Ishikawa (cell line): Measurements from ENCODE around the gene ZSWIM4.

Source experiments
- EP300 ChIP-seq: IDR thresholded peaks from 2 replicates; pipeline ENCODE4 v1.6.1; 2012; ENCODE audit warnings: borderline replicate concordance
- YY1 ChIP-seq: IDR thresholded peaks from 2 replicates; pipeline ENCODE4 v1.6.1; 2012; ENCODE audit warnings: low read depth
- TF ChIP-seq, protein P1 (sequence below): IDR thresholded peaks from 2 replicates; pipeline ENCODE4 v1.6.1; 2012
- TF ChIP-seq, protein P2 (sequence below): IDR thresholded peaks from 2 replicates; pipeline ENCODE4 v1.6.1; 2012; ENCODE audit warnings: low read depth, mild to moderate bottlenecking

DNA sequence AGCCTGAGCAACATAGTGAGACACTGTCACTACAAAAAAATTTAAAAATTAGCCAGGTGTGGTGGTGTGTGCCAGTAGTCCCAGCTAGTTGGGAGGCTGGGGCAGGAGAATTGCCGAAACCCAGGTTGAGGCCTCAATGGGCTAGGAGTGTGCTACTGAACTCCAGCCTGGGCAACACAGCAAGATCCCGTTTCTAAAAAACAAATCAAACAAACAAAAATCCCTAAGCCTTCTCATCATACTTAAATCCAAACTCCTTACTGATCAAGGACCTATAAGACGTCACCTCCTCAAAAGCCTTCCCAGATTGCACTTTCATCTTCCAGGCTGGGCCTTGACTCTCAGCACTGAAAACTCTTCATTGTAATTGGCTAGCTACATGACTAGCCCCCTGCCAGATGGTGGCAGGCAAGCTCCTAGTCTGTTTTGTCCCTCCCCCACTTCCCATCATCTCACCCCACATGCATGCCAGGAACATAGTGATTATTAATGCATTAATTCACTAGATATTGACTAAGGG, 64.2 kb downstream of the ZSWIM4 start:
- TF ChIP-seq, protein P1, sequence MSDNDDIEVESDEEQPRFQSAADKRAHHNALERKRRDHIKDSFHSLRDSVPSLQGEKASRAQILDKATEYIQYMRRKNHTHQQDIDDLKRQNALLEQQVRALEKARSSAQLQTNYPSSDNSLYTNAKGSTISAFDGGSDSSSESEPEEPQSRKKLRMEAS, result no peak
- TF ChIP-seq YY1, result no peak
- TF ChIP-seq, protein P2, sequence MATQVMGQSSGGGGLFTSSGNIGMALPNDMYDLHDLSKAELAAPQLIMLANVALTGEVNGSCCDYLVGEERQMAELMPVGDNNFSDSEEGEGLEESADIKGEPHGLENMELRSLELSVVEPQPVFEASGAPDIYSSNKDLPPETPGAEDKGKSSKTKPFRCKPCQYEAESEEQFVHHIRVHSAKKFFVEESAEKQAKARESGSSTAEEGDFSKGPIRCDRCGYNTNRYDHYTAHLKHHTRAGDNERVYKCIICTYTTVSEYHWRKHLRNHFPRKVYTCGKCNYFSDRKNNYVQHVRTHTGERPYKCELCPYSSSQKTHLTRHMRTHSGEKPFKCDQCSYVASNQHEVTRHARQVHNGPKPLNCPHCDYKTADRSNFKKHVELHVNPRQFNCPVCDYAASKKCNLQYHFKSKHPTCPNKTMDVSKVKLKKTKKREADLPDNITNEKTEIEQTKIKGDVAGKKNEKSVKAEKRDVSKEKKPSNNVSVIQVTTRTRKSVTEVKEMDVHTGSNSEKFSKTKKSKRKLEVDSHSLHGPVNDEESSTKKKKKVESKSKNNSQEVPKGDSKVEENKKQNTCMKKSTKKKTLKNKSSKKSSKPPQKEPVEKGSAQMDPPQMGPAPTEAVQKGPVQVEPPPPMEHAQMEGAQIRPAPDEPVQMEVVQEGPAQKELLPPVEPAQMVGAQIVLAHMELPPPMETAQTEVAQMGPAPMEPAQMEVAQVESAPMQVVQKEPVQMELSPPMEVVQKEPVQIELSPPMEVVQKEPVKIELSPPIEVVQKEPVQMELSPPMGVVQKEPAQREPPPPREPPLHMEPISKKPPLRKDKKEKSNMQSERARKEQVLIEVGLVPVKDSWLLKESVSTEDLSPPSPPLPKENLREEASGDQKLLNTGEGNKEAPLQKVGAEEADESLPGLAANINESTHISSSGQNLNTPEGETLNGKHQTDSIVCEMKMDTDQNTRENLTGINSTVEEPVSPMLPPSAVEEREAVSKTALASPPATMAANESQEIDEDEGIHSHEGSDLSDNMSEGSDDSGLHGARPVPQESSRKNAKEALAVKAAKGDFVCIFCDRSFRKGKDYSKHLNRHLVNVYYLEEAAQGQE, result no peak
- no peak for TF ChIP-seq EP300
